Liver (tissue), 3 donors: ENCODE measurements around the gene YLPM1.

Experiments used
- ATF3 ChIP-seq: IDR thresholded peaks from 2 replicates; pipeline ENCODE4 v1.6.1; 2016; ENCODE audit warnings: antibody characterized with exemption
- CTCF ChIP-seq: fragments of 150-350 bp; IDR thresholded peaks from 2 replicates; pipeline ENCODE4 v1.5.1; 2017; ENCODE audit warnings: improper control_type of control experiment, low read depth, low read length; ENCODE audit not compliant: missing input control
- FOXA1 ChIP-seq: IDR thresholded peaks from 2 replicates; pipeline ENCODE4 v1.6.1; 2016; ENCODE audit warnings: antibody characterized with exemption
- JUND ChIP-seq, 2 donors: IDR thresholded peaks; 2 replicates each; pipeline ENCODE4 v1.6.1; 2016; ENCODE audit warnings: antibody characterized with exemption in 2 of 2
- NR2F2 ChIP-seq: IDR thresholded peaks from 2 replicates; pipeline ENCODE4 v1.6.1; 2016; ENCODE audit warnings: antibody characterized with exemption
- RAD21 ChIP-seq, 2 donors: IDR thresholded peaks; 2 replicates each; pipeline ENCODE4 v1.6.1; 2016; ENCODE audit warnings: antibody characterized with exemption in 2 of 2, mild to moderate bottlenecking in 2 of 2
- TAF1 ChIP-seq: conservative IDR thresholded peaks from 2 replicates; pipeline ENCODE4 v1.6.1; 2016; ENCODE audit warnings: antibody characterized with exemption, mild to moderate bottlenecking
- YY1 ChIP-seq: IDR thresholded peaks from 2 replicates; pipeline ENCODE4 v1.6.1; 2016; ENCODE audit warnings: antibody characterized with exemption, mild to moderate bottlenecking
- ZBTB33 ChIP-seq: IDR thresholded peaks from 2 replicates; pipeline ENCODE4 v1.6.1; 2016; ENCODE audit warnings: antibody characterized with exemption
- TF ChIP-seq, protein P1 (sequence below): IDR thresholded peaks from 2 replicates; pipeline ENCODE4 v1.6.1; 2016; ENCODE audit warnings: antibody characterized with exemption
- TF ChIP-seq, protein P2 (sequence below): IDR thresholded peaks from 2 replicates; pipeline ENCODE4 v1.6.1; 2016; ENCODE audit warnings: antibody characterized with exemption, mild to moderate bottlenecking
- donor health status: healthy.
- donor health status: healthy.

GRCh38 chr14:74799765-74800164 lies 36.6 kb downstream of the YLPM1 start:
- TF ChIP-seq CTCF: no peak
- TF ChIP-seq NR2F2: no peak
- no peak for TF ChIP-seq YY1
- no peak for TF ChIP-seq ATF3
- no peak for TF ChIP-seq RAD21 (IDR thresholded peaks at IDR 0.05)
- TF ChIP-seq ZBTB33: no peak
- TF ChIP-seq, protein P1, sequence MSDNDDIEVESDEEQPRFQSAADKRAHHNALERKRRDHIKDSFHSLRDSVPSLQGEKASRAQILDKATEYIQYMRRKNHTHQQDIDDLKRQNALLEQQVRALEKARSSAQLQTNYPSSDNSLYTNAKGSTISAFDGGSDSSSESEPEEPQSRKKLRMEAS: no peak
- no peak for TF ChIP-seq TAF1
- TF ChIP-seq, protein P2, sequence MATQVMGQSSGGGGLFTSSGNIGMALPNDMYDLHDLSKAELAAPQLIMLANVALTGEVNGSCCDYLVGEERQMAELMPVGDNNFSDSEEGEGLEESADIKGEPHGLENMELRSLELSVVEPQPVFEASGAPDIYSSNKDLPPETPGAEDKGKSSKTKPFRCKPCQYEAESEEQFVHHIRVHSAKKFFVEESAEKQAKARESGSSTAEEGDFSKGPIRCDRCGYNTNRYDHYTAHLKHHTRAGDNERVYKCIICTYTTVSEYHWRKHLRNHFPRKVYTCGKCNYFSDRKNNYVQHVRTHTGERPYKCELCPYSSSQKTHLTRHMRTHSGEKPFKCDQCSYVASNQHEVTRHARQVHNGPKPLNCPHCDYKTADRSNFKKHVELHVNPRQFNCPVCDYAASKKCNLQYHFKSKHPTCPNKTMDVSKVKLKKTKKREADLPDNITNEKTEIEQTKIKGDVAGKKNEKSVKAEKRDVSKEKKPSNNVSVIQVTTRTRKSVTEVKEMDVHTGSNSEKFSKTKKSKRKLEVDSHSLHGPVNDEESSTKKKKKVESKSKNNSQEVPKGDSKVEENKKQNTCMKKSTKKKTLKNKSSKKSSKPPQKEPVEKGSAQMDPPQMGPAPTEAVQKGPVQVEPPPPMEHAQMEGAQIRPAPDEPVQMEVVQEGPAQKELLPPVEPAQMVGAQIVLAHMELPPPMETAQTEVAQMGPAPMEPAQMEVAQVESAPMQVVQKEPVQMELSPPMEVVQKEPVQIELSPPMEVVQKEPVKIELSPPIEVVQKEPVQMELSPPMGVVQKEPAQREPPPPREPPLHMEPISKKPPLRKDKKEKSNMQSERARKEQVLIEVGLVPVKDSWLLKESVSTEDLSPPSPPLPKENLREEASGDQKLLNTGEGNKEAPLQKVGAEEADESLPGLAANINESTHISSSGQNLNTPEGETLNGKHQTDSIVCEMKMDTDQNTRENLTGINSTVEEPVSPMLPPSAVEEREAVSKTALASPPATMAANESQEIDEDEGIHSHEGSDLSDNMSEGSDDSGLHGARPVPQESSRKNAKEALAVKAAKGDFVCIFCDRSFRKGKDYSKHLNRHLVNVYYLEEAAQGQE: no peak
- TF ChIP-seq FOXA1: no peak
- no peak for TF ChIP-seq JUND (IDR thresholded peaks at IDR 0.05)
